ENCODE measurements around the gene ITGA1.

GRCh38 chr5:52983731-52984636, 196.3 kb downstream of the ITGA1 start:
- TF ChIP-seq, protein P1, sequence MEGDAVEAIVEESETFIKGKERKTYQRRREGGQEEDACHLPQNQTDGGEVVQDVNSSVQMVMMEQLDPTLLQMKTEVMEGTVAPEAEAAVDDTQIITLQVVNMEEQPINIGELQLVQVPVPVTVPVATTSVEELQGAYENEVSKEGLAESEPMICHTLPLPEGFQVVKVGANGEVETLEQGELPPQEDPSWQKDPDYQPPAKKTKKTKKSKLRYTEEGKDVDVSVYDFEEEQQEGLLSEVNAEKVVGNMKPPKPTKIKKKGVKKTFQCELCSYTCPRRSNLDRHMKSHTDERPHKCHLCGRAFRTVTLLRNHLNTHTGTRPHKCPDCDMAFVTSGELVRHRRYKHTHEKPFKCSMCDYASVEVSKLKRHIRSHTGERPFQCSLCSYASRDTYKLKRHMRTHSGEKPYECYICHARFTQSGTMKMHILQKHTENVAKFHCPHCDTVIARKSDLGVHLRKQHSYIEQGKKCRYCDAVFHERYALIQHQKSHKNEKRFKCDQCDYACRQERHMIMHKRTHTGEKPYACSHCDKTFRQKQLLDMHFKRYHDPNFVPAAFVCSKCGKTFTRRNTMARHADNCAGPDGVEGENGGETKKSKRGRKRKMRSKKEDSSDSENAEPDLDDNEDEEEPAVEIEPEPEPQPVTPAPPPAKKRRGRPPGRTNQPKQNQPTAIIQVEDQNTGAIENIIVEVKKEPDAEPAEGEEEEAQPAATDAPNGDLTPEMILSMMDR (optimal IDR thresholded peaks at IDR 0.05 in 1 of 3, IDR thresholded peaks at IDR 0.05 in 1 of 3, conservative IDR thresholded peaks at IDR 0.05 in 1 of 3; ENCODE audit: extremely low read depth in 1 of 3, insufficient read depth in 2 of 3, low read length in 3 of 3) = no peak
- no peak for TF ChIP-seq EZH2 (IDR thresholded peaks at IDR 0.05; ENCODE audit: low read length)
